Upper lobe of right lung (tissue), 1 donor: Measurements from ENCODE around the gene SLC9A7. TPM values are rescaled to one million over a fixed set of nuclear protein-coding genes. Genes with fewer than 3 reads are reported as not detected.

ENCODE experiments used
- ATAC-seq: fragments of 200-7000 bp; cut with Tn5 transposase; one replicate; pipeline ENCODE4 v1.9.1; 2020; ENCODE audit warnings: mild to moderate bottlenecking, moderate library complexity
- DNase-seq: peaks from one replicate; pipeline ENCODE4 v3.0.0-alpha.2; 2020
- H3K27ac ChIP-seq: fragments of 200-600 bp; one replicate; pipeline ENCODE4 v1.8.0; 2022
- H3K27me3 ChIP-seq: fragments of 200-600 bp; one replicate; pipeline ENCODE4 v1.8.0; 2022; ENCODE audit warnings: mild to moderate bottlenecking
- H3K36me3 ChIP-seq: fragments of 200-600 bp; one replicate; pipeline ENCODE4 v1.8.0; 2022
- H3K4me1 ChIP-seq: fragments of 200-600 bp; one replicate; pipeline ENCODE4 v1.8.0; 2022
- H3K4me3 ChIP-seq: fragments of 200-600 bp; one replicate; pipeline ENCODE4 v1.8.0; 2022; ENCODE audit warnings: mild to moderate bottlenecking
- H3K9me3 ChIP-seq: fragments of 200-600 bp; one replicate; pipeline ENCODE4 v1.8.0; 2022
- CTCF ChIP-seq: fragments of 200-600 bp; IDR thresholded peaks from one replicate; pipeline ENCODE4 v1.8.0; 2022; ENCODE audit warnings: antibody characterized with exemption
- intact Hi-C: fragments of 100-400 bp; cut with DNase I; formaldehyde crosslinking; loops from one replicate; pipeline ENCODE4 v1.11.0; 2022
- total RNA-seq: library from RNA; stranded (reverse); fragmentation: NEBNext Ultra II Directional; extraction: Animal tissue kit (Norgen Biotek cat#: 25700); gene quantifications from one replicate; pipeline ENCODE4 v1.2.1, GENCODE V29; 2021
- donor health status: DM: no; HTN: yes; CAD: no; lungs with severe emphysema.

Gene SLC9A7
- total RNA-seq, 1 donor from 2014 or later: 8.8 TPM

- intact Hi-C loops: no loop called here
- Histone ChIP-seq H3K36me3 (no peaks in the 10 kb centered on the region), H3K4me3 (no peak overlapping the region), H3K27me3 (no peaks in the 10 kb centered on the region), H3K4me1 (no peaks in the 10 kb centered on the region), H3K9me3 (no peaks in the 10 kb centered on the region), H3K27ac (peak overlapping the region; percentile 30)
- ATAC-seq: peak; percentile 20
- TF ChIP-seq CTCF: no peak
- DNase-seq: no peak
Observed at GRCh38 chrX:46587753-46588171, 171.2 kb downstream of the SLC9A7 start.

DNA sequence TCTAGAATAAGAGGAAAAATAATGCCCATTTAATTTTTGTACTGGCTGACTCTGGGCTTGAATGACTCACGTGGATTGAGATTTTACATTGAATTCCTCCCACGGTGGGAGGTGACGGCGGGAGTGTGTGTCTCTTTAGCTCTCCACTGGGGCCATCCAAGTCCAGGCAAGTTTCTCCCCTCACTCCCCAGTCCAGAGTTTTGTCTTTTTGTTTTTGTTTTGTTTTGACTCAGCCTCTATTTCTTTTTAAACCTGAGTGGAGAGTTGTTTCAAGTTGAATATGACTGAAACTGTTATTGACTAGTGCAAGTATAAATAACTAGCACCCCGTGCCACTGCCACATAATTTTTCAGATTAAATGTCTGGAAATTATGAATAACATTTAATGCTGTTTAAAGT lies 171.8 kb downstream of the SLC9A7 start:
- DNase-seq: no peak
- Histone ChIP-seq H3K4me3 (no peak overlapping the region), H3K27me3 (no peaks in the 10 kb centered on the region), H3K9me3 (no peaks in the 10 kb centered on the region), H3K4me1 (peaks cover 5% of the 10 kb centered on the region), H3K36me3 (no peaks in the 10 kb centered on the region), H3K27ac (peak overlapping the region; percentile 30)
- ATAC-seq: no peak
- intact Hi-C loops: no loop called here
- no peak for TF ChIP-seq CTCF

- H3K27me3 ChIP-seq: no peaks in the 10 kb centered on the region
- intact Hi-C loops: no loop called here
- peaks cover 5% of the 10 kb centered on the region for H3K4me1 ChIP-seq
- TF ChIP-seq CTCF: no peak
- ATAC-seq: no peak
- no peaks in the 10 kb centered on the region for H3K9me3 ChIP-seq
- H3K27ac ChIP-seq: no peak overlapping the region
- no peaks in the 10 kb centered on the region for H3K36me3 ChIP-seq
- DNase-seq: no peak
- no peak overlapping the region for H3K4me3 ChIP-seq
Observed at GRCh38 chrX:46584736-46585135, 174.2 kb downstream of the SLC9A7 start.

DNA sequence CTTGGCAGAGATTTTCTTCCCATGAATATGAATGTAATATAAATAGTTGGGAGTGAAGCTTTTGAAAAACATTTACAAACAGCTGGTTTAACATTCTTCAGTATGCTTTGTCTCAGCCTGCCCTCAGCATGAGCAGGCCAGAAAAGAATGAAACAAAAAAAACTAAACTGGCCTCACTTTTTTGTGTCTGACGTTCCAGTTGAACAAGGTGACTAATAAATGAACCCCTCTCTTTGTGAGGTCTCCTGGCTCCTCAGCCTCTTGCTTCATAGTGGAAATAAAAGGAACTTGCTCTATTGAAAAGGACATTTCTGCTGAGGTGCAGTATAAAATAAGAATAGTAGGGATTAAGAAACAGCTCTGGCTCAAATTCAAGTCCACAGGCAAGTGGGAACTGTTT lies 176.0 kb downstream of the SLC9A7 start:
- no peak for TF ChIP-seq CTCF
- Histone ChIP-seq H3K27me3 (no peaks in the 10 kb centered on the region), H3K4me1 (peaks cover 5% of the 10 kb centered on the region), H3K9me3 (no peaks in the 10 kb centered on the region), H3K27ac (no peak overlapping the region), H3K36me3 (no peaks in the 10 kb centered on the region), H3K4me3 (no peak overlapping the region)
- ATAC-seq: no peak
- intact Hi-C loops: no loop called here
- no peak for DNase-seq

DNA sequence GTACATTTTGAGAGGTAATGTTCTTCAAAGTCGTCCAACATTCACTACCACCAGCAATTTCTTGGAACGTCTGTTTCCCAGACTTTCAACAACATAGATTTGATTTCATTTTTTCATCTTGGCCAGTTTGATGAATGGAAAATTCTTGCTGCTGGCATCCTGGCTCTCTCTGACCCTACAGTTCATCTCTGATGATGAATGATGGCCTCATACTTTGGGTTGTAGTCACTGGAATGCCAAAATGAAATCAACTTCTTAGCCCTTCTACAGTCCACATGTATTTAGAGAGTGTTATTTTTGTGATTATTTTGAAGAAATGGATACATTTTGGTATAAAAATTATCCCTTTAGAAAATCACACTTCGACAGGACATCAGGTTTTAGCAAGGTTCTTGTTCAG lies 176.6 kb downstream of the SLC9A7 start:
- intact Hi-C loops: no loop called here
- H3K4me3 ChIP-seq: no peak overlapping the region
- no peak for TF ChIP-seq CTCF
- no peaks in the 10 kb centered on the region for H3K27me3 ChIP-seq
- peaks cover 5% of the 10 kb centered on the region for H3K4me1 ChIP-seq
- DNase-seq (no peak), ATAC-seq (no peak)
- H3K9me3 ChIP-seq: no peaks in the 10 kb centered on the region
- H3K27ac ChIP-seq: no peak overlapping the region
- no peaks in the 10 kb centered on the region for H3K36me3 ChIP-seq

GRCh38 chrX:46580613-46581012 lies 178.3 kb downstream of the SLC9A7 start:
- no peak for DNase-seq
- intact Hi-C loops: no loop called here
- H3K27me3 ChIP-seq: no peaks in the 10 kb centered on the region
- no peak overlapping the region for H3K4me3 ChIP-seq
- no peaks in the 10 kb centered on the region for H3K36me3 ChIP-seq
- TF ChIP-seq CTCF: no peak
- H3K4me1 ChIP-seq: peaks cover 5% of the 10 kb centered on the region
- H3K9me3 ChIP-seq: no peaks in the 10 kb centered on the region
- no peak overlapping the region for H3K27ac ChIP-seq
- no peak for ATAC-seq
